Muscle layer of colon (tissue), 2 donors: ENCODE measurements around the gene MAP4K4.
A peak's percentile ranks its signal among the peaks of the same experiment; 100 is the strongest.

ENCODE experiments used
- H3K27ac ChIP-seq: one replicate; pipeline ENCODE4 v1.7.0; 2013; ENCODE audit warnings: low read depth, mild to moderate bottlenecking, low read length, moderate library complexity
- H3K27me3 ChIP-seq, 2 donors: one replicate each; pipeline ENCODE4 v1.7.0; 2013; ENCODE audit warnings: low read length in 2 of 2, mild to moderate bottlenecking in 2 of 2; ENCODE audit not compliant: insufficient read depth in 2 of 2, control insufficient read depth in 1 of 2
- H3K36me3 ChIP-seq: one replicate; pipeline ENCODE4 v1.7.0; 2013; ENCODE audit warnings: mild to moderate bottlenecking, low read length; ENCODE audit not compliant: insufficient read depth
- H3K4me1 ChIP-seq: one replicate; pipeline ENCODE4 v1.7.0; 2013; ENCODE audit warnings: mild to moderate bottlenecking, low read length; ENCODE audit not compliant: insufficient read depth
- H3K4me3 ChIP-seq, 2 donors: one replicate each; pipeline ENCODE4 v1.7.0; 2013; ENCODE audit warnings: low read length in 2 of 2, low read depth in 1 of 2, mild to moderate bottlenecking in 1 of 2, moderate library complexity in 1 of 2
- H3K9ac ChIP-seq: one replicate; pipeline ENCODE4 v1.7.0; 2013; ENCODE audit warnings: low read length
- H3K9me3 ChIP-seq: one replicate; pipeline ENCODE4 v1.7.0; 2013; ENCODE audit warnings: mild to moderate bottlenecking, low read length
- donor health status: abdominal sarcoma.
- donor health status: Adenocarcinoma of cecum.

Gene MAP4K4

GRCh38 chr2:101828257-101828656 lies 130.8 kb downstream of the MAP4K4 start:
- no peaks in the 10 kb centered on the region for H3K27me3 ChIP-seq
- no peak overlapping the region for H3K27ac ChIP-seq
- peaks cover 44% of the 10 kb centered on the region for H3K4me1 ChIP-seq
- peaks cover 14% of the 10 kb centered on the region for H3K36me3 ChIP-seq
- no peaks in the 10 kb centered on the region for H3K9me3 ChIP-seq
- H3K9ac ChIP-seq, result no peak overlapping the region
- H3K4me3 ChIP-seq, result no peak overlapping the region

- Histone ChIP-seq H3K27me3 (no peaks in the 10 kb centered on the region), H3K4me1 (peaks cover 40% of the 10 kb centered on the region), H3K36me3 (peaks cover 14% of the 10 kb centered on the region), H3K9me3 (no peaks in the 10 kb centered on the region), H3K27ac (no peak overlapping the region), H3K9ac (no peak overlapping the region), H3K4me3 (no peak overlapping the region)
Measured at GRCh38 chr2:101828673-101829334, 131.3 kb downstream of the MAP4K4 start.

DNA sequence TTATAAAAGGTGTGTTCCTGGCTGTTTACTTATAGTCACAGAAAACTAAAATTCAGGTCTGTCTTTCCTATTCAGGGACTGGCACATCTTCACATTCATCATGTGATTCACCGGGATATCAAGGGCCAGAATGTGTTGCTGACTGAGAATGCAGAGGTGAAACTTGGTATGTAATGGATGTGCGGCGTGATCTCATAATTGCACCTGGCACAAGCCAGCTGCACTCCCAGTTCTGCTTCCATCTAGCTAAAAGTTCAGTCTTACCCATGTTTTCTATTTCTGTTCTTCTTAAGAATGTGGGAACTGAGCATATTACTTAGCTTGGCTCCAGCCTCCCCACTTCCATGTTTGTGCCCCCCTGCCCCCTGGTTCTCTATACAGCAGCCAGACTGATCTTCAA lies 131.9 kb downstream of the MAP4K4 start:
- no peak overlapping the region for H3K27ac ChIP-seq
- H3K4me1 ChIP-seq, result peaks cover 40% of the 10 kb centered on the region

GRCh38 chr2:101830146-101830545 lies 132.6 kb downstream of the MAP4K4 start:
- H3K27ac ChIP-seq, result no peak overlapping the region
- H3K36me3 ChIP-seq, result peaks cover 23% of the 10 kb centered on the region
- no peak overlapping the region for H3K9ac ChIP-seq
- H3K27me3 ChIP-seq, result no peaks in the 10 kb centered on the region
- H3K4me1 ChIP-seq, result peaks cover 40% of the 10 kb centered on the region
- H3K4me3 ChIP-seq, result no peak overlapping the region
- H3K9me3 ChIP-seq, result no peaks in the 10 kb centered on the region

More for the DNA sequence above, 131.9 kb downstream of the MAP4K4 start:
- H3K36me3 ChIP-seq, result peaks cover 16% of the 10 kb centered on the region
- H3K9me3 ChIP-seq, result no peaks in the 10 kb centered on the region
- no peaks in the 10 kb centered on the region for H3K27me3 ChIP-seq
- no peak overlapping the region for H3K9ac ChIP-seq
- no peak overlapping the region for H3K4me3 ChIP-seq

DNA sequence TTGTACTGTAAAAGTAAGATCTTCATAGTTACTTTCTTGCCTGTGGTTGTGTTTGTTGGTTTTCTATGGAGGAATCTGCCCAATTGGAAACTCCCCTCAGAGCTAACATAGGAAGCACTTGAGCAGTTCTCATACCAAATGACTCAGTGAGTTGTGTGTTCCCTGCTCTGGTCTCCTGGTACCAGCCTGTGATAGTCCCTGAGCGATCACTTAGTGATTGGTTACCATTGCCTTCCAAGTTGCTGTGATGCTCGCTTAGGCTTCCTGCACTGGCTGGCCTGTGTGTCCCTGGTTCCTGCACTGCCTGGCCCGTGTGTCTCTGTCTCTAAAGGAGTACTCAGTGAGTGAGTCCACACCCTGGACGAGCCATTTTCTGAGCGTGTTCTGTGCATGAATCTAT lies 133.0 kb downstream of the MAP4K4 start:
- H3K27ac ChIP-seq, result no peak overlapping the region

DNA sequence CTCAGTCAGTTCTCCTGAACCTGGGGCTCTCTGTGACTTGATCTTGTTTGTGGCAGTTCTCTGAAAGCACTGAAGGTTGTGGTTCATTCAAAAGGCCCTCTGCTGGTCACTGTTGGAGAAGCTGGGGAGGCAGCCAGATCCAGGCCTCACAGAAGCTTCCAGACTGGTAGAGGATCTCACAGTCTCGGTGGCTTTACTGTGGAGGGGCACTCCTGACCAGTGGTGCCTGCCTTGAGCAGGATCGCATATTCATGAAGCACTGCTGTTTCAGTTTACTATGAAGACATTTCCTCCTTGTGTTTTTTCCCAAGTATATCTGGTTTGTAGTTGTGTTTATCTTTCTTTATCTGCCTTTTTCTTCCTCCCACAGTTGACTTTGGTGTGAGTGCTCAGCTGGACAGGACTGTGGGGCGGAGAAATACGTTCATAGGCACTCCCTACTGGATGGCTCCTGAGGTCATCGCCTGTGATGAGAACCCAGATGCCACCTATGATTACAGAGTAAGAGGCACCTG lies 133.9 kb downstream of the MAP4K4 start:
- Histone ChIP-seq H3K4me3 (no peak overlapping the region), H3K27ac (peak overlapping the region; percentile 30), H3K4me1 (peaks cover 40% of the 10 kb centered on the region), H3K9ac (no peak overlapping the region), H3K36me3 (peaks cover 30% of the 10 kb centered on the region), H3K27me3 (no peaks in the 10 kb centered on the region), H3K9me3 (no peaks in the 10 kb centered on the region)

More for the DNA sequence above, 133.0 kb downstream of the MAP4K4 start:
- Histone ChIP-seq H3K36me3 (peaks cover 24% of the 10 kb centered on the region), H3K27me3 (no peaks in the 10 kb centered on the region), H3K4me3 (no peak overlapping the region), H3K9me3 (no peaks in the 10 kb centered on the region), H3K9ac (no peak overlapping the region), H3K4me1 (peaks cover 40% of the 10 kb centered on the region)

DNA sequence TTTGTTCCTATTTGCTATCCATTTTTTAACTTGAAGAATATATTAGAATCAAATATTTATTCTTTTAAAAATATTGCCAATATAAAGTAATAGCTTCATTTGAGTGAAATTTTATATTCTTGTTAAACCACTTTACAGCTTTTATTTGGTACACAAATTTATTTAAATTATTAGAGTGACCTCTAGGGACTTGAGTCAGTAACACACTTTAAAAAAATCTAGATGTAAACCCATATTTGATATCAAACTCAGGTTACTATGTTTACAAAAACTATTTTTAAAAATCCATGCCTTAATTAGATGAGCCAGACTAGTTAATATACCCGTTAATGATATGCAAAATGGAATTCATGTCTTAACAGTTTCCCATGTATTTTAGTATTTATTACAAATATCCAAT lies 134.6 kb downstream of the MAP4K4 start:
- H3K36me3 ChIP-seq, result peaks cover 24% of the 10 kb centered on the region
- H3K9me3 ChIP-seq, result no peaks in the 10 kb centered on the region
- no peak overlapping the region for H3K4me3 ChIP-seq
- H3K27me3 ChIP-seq, result no peaks in the 10 kb centered on the region
- H3K4me1 ChIP-seq, result peaks cover 37% of the 10 kb centered on the region
- H3K27ac ChIP-seq, result no peak overlapping the region
- no peak overlapping the region for H3K9ac ChIP-seq

GRCh38 chr2:101833890-101834523 lies 136.5 kb downstream of the MAP4K4 start:
- Histone ChIP-seq H3K27me3 (no peaks in the 10 kb centered on the region), H3K4me1 (peaks cover 19% of the 10 kb centered on the region), H3K9me3 (no peaks in the 10 kb centered on the region), H3K4me3 (no peak overlapping the region), H3K9ac (no peak overlapping the region), H3K27ac (no peak overlapping the region), H3K36me3 (peaks cover 23% of the 10 kb centered on the region)

GRCh38 chr2:101837354-101837753 lies 139.8 kb downstream of the MAP4K4 start:
- Histone ChIP-seq H3K27ac (no peak overlapping the region), H3K9ac (no peak overlapping the region), H3K9me3 (no peaks in the 10 kb centered on the region), H3K4me3 (no peak overlapping the region), H3K27me3 (no peaks in the 10 kb centered on the region), H3K4me1 (peaks cover under 1% of the 10 kb centered on the region), H3K36me3 (peaks cover 41% of the 10 kb centered on the region)

- Histone ChIP-seq H3K4me1 (peaks cover 18% of the 10 kb centered on the region), H3K9ac (no peak overlapping the region), H3K9me3 (no peaks in the 10 kb centered on the region), H3K36me3 (peaks cover 54% of the 10 kb centered on the region), H3K27ac (no peak overlapping the region), H3K4me3 (no peak overlapping the region), H3K27me3 (no peaks in the 10 kb centered on the region)
Measured at GRCh38 chr2:101841679-101842327, 144.3 kb downstream of the MAP4K4 start.

DNA sequence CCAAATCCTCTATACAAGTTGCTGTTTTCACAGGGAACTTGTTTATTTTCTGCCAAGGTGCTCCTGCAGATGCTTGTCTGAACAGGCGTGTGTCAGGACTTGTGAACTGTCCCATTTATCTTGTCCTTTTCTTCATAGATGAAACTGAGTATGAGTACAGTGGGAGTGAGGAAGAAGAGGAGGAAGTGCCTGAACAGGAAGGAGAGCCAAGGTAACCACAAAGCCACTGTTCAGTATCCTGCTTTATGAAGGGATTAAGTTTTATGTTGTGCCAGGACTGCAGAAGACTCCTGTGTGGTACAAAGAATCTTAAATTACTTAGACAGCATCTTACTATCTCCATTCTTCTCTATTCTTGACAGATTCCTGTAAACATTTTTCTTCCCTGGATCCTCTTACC lies 145.0 kb downstream of the MAP4K4 start:
- no peaks in the 10 kb centered on the region for H3K27me3 ChIP-seq
- no peaks in the 10 kb centered on the region for H3K9me3 ChIP-seq
- H3K4me3 ChIP-seq, result no peak overlapping the region
- H3K27ac ChIP-seq, result no peak overlapping the region
- H3K36me3 ChIP-seq, result peaks cover 52% of the 10 kb centered on the region
- H3K9ac ChIP-seq, result no peak overlapping the region
- peaks cover 18% of the 10 kb centered on the region for H3K4me1 ChIP-seq
